ENCODE data around the gene HYAL4.

- TF ChIP-seq POLR2AphosphoS5 (IDR thresholded peaks at IDR 0.05; ENCODE audit: low read depth, low read length), result no peak
- no peak for TF ChIP-seq POLR2A (IDR thresholded peaks at IDR 0.05; ENCODE audit: low read depth, low read length)
- TF ChIP-seq TAF1 (IDR thresholded peaks at IDR 0.05; ENCODE audit: borderline replicate concordance, low read depth, low read length), result no peak
Measured at GRCh38 chr7:123797673-123798531, 47.1 kb upstream of the HYAL4 start.
